Measurements from ENCODE around the gene USP20.
A peak's percentile ranks its signal among the peaks of the same experiment; 100 is the strongest.
"Not testable (repeated sequence)": the region's sequence is repeated elsewhere in the genome, so short reads cannot be mapped to it uniquely, and the experiment has no call there.

USP20 gene

GRCh38 chr9:129876815-129877214, 41.6 kb downstream of the USP20 start:
- DNase-seq, result no peak

DNA sequence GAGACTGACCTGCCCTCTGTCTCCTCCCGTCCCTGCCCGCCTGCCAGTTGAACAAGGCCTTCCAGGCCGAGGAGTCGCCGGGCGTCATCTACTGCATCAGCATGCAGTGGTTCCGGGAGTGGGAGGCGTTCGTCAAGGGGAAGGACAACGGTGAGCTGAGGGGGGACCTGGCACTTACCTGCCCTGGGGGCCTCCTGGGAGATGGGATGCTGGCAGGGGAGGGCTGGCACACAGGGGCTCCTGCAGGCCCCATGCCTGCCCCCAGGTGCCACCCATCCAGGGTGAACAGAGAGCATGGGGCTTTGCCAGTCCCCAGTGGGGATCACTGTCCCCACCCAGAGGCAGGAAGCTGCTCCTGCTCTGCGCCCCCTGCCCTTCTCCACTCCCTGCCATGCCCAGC, 43.0 kb downstream of the USP20 start:
- DNase-seq, result no peak

GRCh38 chr9:129879103-129879699, 43.9 kb downstream of the USP20 start:
- DNase-seq, result peak; percentile 25

DNA sequence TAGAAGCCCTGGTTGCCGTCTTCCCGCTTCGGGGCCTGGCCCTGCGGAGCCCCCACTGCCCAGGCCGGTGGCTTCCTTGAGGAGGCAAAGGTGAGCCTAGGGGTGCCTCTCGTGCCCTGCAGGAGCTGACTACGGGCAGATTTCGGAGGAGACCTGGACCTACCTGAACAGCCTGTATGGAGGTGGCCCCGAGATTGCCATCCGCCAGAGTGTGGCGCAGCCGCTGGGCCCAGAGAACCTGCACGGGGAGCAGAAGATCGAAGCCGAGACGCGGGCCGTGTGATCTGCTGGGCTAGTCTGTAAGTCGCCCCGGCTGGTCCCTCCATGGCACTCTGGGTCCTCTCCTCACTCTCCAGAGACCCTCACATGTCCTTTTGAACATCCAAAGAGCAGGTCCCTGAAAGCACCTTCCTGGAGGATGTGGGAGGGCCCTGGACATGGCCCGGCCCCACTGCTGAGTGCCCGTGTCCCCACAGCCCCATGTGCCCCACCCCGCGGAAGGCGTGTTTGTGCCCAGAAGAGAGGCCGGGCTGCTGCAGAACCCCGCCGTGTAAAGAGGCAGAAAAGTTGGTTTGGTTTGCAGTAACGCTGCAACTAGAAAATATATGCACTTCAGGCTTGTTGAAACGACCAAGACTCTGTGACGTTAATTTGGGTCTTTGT, 44.9 kb downstream of the USP20 start:
- DNase-seq, result no peak

GRCh38 chr9:129880654-129881546, 45.6 kb downstream of the USP20 start:
- DNase-seq, result no peak

- DNase-seq, result no peak
These were observed 46.5 kb downstream of the USP20 start for GRCh38 chr9:129881547-129882324.

DNA sequence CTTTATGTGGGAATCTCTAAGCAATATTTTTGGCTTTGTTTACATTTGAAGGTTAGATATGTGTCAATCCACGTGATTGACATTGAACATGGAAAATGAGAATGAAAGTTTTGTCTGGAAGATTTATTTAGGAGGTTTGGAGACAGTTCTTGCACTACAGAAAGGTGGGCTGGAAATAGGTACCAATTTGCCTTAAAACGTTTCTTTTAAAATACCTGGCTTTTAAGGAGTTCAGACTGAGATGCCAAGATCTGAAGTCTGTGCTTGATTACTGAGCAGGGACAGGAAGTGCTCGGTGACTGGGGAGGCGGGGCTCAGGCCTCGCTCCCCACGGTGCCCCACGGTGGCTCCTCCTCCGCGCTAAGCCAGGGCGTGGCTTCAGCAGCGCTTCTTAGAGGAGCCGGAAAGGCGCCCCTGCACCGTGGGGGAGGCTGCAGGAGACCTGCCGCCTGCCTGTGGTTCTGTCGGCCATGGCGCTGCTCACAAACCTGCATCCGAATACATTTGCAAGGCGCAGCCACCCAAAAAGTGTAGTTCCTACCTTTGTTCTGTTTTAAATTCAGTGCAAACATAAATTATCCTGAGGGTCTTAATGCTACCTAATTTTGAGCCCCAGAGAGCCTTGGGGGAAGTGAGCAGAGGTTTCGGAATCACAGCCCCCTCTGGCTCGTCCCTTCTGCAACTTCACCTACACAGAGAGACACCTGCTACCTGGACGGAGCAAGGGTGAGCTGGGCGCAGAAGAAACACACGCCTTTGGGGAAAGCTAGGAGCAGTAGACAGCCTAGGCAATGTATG, 49.2 kb downstream of the USP20 start:
- peak; percentile 94 for DNase-seq

- DNase-seq, result peak; percentile 42
These were observed 49.9 kb downstream of the USP20 start for GRCh38 chr9:129885018-129885669.

DNA sequence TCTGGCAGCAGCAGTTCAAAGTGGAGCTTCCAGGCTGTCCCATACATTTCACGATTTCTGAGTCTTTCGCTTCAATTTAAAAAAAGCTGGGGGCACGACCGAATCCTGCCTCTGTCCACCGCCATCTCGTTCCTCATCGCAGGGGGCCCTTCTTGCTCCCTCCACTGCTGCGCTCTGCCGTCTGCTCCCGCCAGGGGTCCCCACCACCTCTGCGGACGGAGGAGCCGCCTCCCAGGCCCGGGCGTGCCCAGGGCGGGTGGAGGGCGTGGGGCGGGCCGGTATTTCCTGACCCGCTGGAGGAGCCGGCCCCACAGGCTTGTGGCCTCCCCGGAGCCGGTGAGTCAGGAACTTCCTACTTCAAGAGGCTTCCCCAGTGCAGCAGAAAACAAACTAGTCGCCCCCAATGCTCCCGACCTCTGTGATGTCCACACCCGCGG, 50.4 kb downstream of the USP20 start:
- peak; percentile 90 for DNase-seq

GRCh38 chr9:129886226-129887174, 51.2 kb downstream of the USP20 start:
- DNase-seq, result peak; percentile 79

GRCh38 chr9:129887334-129888292, 52.4 kb downstream of the USP20 start:
- peak; percentile 80 for DNase-seq

- DNase-seq, result peak; percentile 95
These were observed 53.2 kb downstream of the USP20 start for GRCh38 chr9:129888293-129889121.

GRCh38 chr9:129889122-129889940, 54.1 kb downstream of the USP20 start:
- peak; percentile 21 for DNase-seq

GRCh38 chr9:129889941-129890717, 54.9 kb downstream of the USP20 start:
- peak; percentile 69 for DNase-seq

- DNase-seq, result not testable (repeated sequence)
These were observed 55.6 kb downstream of the USP20 start for GRCh38 chr9:129890718-129891299.

- DNase-seq, result no peak
These were observed 56.3 kb downstream of the USP20 start for GRCh38 chr9:129891569-129891968.

Measured in CD4-positive, alpha-beta T cell treated with Interferon gamma for 1 hour (primary cell).